Measurements from ENCODE around the gene TMEM165. TPM values are rescaled to one million over a fixed set of nuclear protein-coding genes. Genes with fewer than 3 reads are reported as not detected.

The TMEM165 gene, protein sequence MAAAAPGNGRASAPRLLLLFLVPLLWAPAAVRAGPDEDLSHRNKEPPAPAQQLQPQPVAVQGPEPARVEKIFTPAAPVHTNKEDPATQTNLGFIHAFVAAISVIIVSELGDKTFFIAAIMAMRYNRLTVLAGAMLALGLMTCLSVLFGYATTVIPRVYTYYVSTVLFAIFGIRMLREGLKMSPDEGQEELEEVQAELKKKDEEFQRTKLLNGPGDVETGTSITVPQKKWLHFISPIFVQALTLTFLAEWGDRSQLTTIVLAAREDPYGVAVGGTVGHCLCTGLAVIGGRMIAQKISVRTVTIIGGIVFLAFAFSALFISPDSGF
- total RNA-seq (100 to 1,000 TPM in 1 of 7 donors, 10 to 100 TPM in 6; 54.6 to 230 (median 84.1) TPM), polyA plus RNA-seq (10 to 100 TPM; 33.3 to 57.8 TPM)
- long read RNA-seq, donor 1, transcript TMEM165-201 (6 exons, 1,928 nt): major isoform, 59 of 80 reads
- long read RNA-seq, donor 1, partial matches to known transcripts: 2 of 80 reads
- long read RNA-seq, donor 1, other reads (novel, unspliced or antisense): 18 of 80 reads
- long read RNA-seq, donor 2, transcript TMEM165-201 (6 exons, 1,928 nt): major isoform, 14 of 15 reads
- long read RNA-seq, donor 2, partial matches to known transcripts: 0 of 15 reads
- long read RNA-seq, donor 2, other reads (novel, unspliced or antisense): 0 of 15 reads
- long read RNA-seq, donor 3, transcript TMEM165-201 (6 exons, 1,928 nt): major isoform, 119 of 145 reads
- long read RNA-seq, donor 3, partial matches to known transcripts: 4 of 145 reads
- long read RNA-seq, donor 3, other reads (novel, unspliced or antisense): 21 of 145 reads

DNA sequence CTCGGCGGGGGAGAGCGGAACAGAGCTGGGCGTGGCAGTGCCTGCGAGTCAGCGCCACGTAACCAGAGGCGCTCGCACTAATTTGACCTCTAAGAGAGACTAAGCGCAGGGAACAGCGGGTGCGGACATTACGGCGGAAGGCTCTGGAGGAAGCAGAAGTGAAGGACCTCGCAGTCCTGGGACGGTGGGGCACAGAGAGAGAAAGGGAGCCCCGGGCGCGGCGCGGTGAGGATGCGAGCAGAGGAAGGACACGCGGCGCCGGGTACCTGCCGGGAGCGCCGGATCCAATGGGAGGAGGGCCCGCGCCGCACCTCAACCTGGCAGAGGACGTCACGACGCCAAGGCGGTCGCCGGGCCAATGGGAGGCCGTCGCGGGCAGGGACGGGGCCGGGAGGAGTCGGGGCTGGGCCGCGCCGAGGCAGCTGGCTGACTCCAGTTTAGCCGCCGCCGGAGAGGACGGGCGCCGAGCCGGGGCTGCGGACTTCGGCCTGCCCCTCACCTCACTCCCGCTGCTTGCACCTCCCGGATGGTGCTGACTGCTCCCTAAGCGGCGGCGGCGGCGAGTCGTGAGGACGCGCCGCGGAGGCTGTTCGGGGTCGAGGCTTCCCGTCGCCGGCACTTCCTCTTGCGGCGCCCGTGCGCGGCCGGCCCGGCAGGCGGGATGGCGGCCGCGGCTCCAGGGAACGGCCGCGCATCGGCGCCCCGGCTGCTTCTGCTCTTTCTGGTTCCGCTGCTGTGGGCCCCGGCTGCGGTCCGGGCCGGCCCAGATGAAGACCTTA lies at the start of gene TMEM165:
TMEM165 (plus strand) TSS at position 429 of the 779 bp plus-strand sequence; CDS start at position 662, 233 bp downstream.
- Histone ChIP-seq H3K27ac (peak within 1 kb of the TSS; percentile 92 to 95), H3K27me3 (no peaks in the 10 kb centered on the region)
- peak; percentile 32 for TF ChIP-seq EP300 (IDR thresholded peaks at IDR 0.05)
- TF ChIP-seq POLR2A (IDR thresholded peaks at IDR 0.05): peak; percentile 90
- TF ChIP-seq, protein P1, sequence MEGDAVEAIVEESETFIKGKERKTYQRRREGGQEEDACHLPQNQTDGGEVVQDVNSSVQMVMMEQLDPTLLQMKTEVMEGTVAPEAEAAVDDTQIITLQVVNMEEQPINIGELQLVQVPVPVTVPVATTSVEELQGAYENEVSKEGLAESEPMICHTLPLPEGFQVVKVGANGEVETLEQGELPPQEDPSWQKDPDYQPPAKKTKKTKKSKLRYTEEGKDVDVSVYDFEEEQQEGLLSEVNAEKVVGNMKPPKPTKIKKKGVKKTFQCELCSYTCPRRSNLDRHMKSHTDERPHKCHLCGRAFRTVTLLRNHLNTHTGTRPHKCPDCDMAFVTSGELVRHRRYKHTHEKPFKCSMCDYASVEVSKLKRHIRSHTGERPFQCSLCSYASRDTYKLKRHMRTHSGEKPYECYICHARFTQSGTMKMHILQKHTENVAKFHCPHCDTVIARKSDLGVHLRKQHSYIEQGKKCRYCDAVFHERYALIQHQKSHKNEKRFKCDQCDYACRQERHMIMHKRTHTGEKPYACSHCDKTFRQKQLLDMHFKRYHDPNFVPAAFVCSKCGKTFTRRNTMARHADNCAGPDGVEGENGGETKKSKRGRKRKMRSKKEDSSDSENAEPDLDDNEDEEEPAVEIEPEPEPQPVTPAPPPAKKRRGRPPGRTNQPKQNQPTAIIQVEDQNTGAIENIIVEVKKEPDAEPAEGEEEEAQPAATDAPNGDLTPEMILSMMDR (IDR thresholded peaks at IDR 0.05): peak in 1 of 3 donors; percentile 11

DNA sequence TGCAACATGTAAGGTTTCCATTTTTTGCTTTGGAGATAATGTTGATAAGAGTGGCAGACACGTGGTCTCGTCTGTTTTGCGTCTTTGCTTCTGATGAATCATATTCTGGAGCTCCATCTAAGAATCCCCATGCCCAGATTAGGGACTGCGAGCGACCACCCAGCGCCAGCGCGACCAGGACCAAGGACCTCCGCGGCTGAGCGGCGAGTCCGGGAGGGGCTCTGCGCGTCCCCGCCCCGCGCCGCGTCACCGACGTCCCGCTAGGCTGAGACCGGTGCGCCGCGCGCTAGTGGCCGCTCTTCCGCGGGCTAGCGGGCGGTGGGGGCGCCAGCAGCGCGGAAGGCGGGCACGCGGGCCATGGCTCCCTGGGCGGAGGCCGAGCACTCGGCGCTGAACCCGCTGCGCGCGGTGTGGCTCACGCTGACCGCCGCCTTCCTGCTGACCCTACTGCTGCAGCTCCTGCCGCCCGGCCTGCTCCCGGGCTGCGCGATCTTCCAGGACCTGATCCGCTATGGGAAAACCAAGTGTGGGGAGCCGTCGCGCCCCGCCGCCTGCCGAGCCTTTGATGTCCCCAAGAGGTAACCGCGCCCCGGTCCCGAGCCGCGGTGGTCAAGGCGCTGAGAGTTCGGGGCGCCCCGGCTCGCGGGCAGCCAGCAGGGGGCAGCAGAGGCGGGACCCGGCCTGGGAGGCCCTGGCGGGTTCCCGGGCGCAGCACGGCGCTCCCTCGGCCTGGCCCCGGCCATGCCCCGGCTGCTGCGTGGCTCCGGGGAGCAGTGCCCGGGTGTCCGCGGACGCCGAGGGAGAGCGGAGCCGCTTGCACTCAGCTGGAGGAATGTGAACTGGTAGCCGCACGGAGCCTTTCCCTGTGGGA lies 49.5 kb upstream of the TMEM165 start, which contains the start of gene SRD5A3:
SRD5A3 (plus strand) TSS at position 263 of the 871 bp plus-strand sequence; CDS start at position 358, 95 bp downstream.
- 0% methylated on average over 42 to 95 of the region's 95 CpGs for WGBS, 3 donors
- TF ChIP-seq POLR2A (IDR thresholded peaks at IDR 0.05): no peak
- TF ChIP-seq, protein P1 (IDR thresholded peaks at IDR 0.05): peak; percentile 91 to 94 (median 94)
- intact Hi-C loops (cut with DNase I): loop anchor here (5.0 to 10.0 kb wide), 6 partner anchors 41 to 209 kb away; partner anchors contain the start of genes CLOCK (in 2 of the 4) and TMEM165 (in 1 of the 4)

More for the DNA sequence above, at the start of gene TMEM165:
- Histone ChIP-seq H3K4me1 (ENCODE audit: insufficient read depth) (peaks cover 5% of the 10 kb centered on the region), H3K9me3 (no peaks in the 10 kb centered on the region), H3K4me3 (peak within 1 kb of the TSS; percentile 85), H3K36me3 (no peaks in the 10 kb centered on the region)
- 0 to 1% (median 0%) methylated on average over 64 to 95 of the region's 95 CpGs for WGBS, 3 donors
- peak; percentile 88 to 91 (median 89) for DNase-seq
- intact Hi-C loops (cut with DNase I): loop anchor here in 2 of 4 donors (2.0 to 5.0 kb wide), 3 partner anchors 48 to 153 kb away; partner anchors contain the start of genes CLOCK (in 1 of the 2) and SRD5A3 (in 1 of the 2)

DNA sequence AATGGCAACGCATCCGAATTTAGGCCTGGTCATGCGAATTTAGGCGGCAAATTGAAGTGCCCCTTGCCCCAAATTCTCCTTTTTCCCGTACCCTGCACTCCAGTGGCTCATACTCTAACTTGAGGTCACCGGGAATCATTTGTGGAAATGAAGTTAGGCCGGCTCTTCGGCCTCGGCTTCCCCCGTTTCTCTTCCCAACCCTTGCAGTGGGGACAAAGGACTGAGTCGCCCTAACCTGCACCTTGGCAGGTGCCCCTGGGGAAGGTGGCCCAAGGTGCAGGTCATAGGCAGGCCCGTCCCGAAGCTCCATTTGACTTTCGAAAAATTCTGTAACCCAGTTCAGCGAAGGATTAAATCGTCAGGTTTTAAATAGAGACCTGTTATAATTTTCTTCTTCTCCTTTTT lies 48.9 kb upstream of the TMEM165 start:
- no peak for DNase-seq
- TF ChIP-seq EP300 (IDR thresholded peaks at IDR 0.05): no peak
- TF ChIP-seq, protein P1 (IDR thresholded peaks at IDR 0.05): no peak
- no peak for TF ChIP-seq POLR2A (IDR thresholded peaks at IDR 0.05)
- Histone ChIP-seq H3K4me1 (ENCODE audit: insufficient read depth) (no peaks in the 10 kb centered on the region), H3K4me3 (peak overlapping the region; percentile 55), H3K36me3 (no peaks in the 10 kb centered on the region), H3K27me3 (no peaks in the 10 kb centered on the region), H3K27ac (peak overlapping the region; percentile 86), H3K9me3 (no peaks in the 10 kb centered on the region)
- intact Hi-C loops (cut with DNase I): loop anchor here (5.0 to 10.0 kb wide), 6 partner anchors 40 to 208 kb away; partner anchors contain the start of genes CLOCK (in 2 of the 4) and TMEM165 (in 1 of the 4)
- 40 to 47% (median 44%) methylated on average over 16 of the region's 16 CpGs for WGBS, 3 donors

More for the DNA sequence above, 49.5 kb upstream of the TMEM165 start, which contains the start of gene SRD5A3:
- Histone ChIP-seq H3K27ac (peak within 1 kb of the TSS; percentile 86), H3K4me3 (peak within 1 kb of the TSS; percentile 55), H3K27me3 (no peaks in the 10 kb centered on the region), H3K36me3 (no peaks in the 10 kb centered on the region), H3K4me1 (ENCODE audit: insufficient read depth) (no peaks in the 10 kb centered on the region), H3K9me3 (no peaks in the 10 kb centered on the region)
- DNase-seq: peak; percentile 75 to 91 (median 85)
